HepG2 (cell line): ENCODE measurements around the gene SLC7A11.

Experiments used
- BHLHE40 ChIP-seq: IDR thresholded peaks from 2 replicates; pipeline ENCODE4 v1.6.1; 2011; ENCODE audit warnings: low read length, improper control_type of control experiment
- FOXK1 ChIP-seq: sonication (generic); formaldehyde crosslinking; IDR thresholded peaks from 2 replicates; pipeline ENCODE4 v1.4.0; 2020; ENCODE audit warnings: low read depth, missing genetic modification reagents, borderline replicate concordance
- HMG20B ChIP-seq: conservative IDR thresholded peaks from 2 replicates; pipeline ENCODE4 v1.6.1; 2016; ENCODE audit warnings: missing genetic modification reagents, missing compliant biosample characterization
- JUN ChIP-seq: sonication (generic); formaldehyde crosslinking; IDR thresholded peaks from 2 replicates; pipeline ENCODE4 v1.4.0; 2020; ENCODE audit warnings: mild to moderate bottlenecking, missing genetic modification reagents
- NFIC ChIP-seq: IDR thresholded peaks from 2 replicates; pipeline ENCODE4 v1.6.1; 2012; ENCODE audit warnings: mild to moderate bottlenecking, low read length, inconsistent platforms
- ZBTB38 ChIP-seq: sonication (generic); formaldehyde crosslinking; IDR thresholded peaks from 2 replicates; pipeline ENCODE4 v1.5.1; 2020; ENCODE audit warnings: mild to moderate bottlenecking, missing genetic modification reagents
- ZIK1 ChIP-seq: sonication (generic); formaldehyde crosslinking; IDR thresholded peaks from 2 replicates; pipeline ENCODE4 v1.5.0; 2020; ENCODE audit warnings: mild to moderate bottlenecking, low read depth, missing genetic modification reagents, borderline replicate concordance
- ZKSCAN8 ChIP-seq: IDR thresholded peaks from 2 replicates; pipeline ENCODE4 v1.6.1; 2016; ENCODE audit warnings: borderline replicate concordance, missing genetic modification reagents, missing compliant biosample characterization
- TF ChIP-seq, protein P1 (sequence below), 2 experiments: IDR thresholded peaks; 2 replicates each; pipeline ENCODE4 v1.6.1; 2011 to 2012; ENCODE audit warnings: low read length in 2 of 2, borderline replicate concordance in 1 of 2, low read depth in 1 of 2, mild to moderate bottlenecking in 1 of 2, moderate library complexity in 1 of 2
- TF ChIP-seq, protein P2 (sequence below): sonication (generic); formaldehyde crosslinking; IDR thresholded peaks from 2 replicates; pipeline ENCODE4 v1.5.0; 2020; ENCODE audit warnings: mild to moderate bottlenecking, missing genetic modification reagents

DNA sequence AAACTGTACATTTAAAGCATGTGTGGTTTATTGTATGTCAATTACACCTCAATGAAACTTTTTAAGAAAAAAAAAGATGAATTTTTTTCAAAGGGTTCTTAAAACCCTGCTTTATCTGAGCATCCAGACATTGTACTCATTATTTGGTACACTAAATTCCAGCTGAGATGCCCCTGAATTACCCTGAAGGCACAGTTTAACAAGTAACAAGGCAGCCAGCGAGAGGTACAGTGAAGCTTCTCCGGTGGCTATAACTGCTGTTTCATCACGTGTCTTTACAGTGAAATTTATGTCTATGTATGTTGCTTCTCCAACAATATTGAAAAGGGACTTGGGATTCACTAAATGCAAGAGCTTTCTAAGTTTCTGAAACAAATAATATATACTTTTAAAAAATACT is 15.8 kb downstream of the SLC7A11 start:
- TF ChIP-seq ZBTB38 (CRISPR knock-in tag) (no peak), HMG20B (no peak), BHLHE40 (no peak), JUN (CRISPR knock-in tag) (no peak), NFIC (no peak), FOXK1 (CRISPR knock-in tag) (no peak), ZIK1 (CRISPR knock-in tag) (no peak), ZKSCAN8 (CRISPR knock-in tag) (no peak)
- TF ChIP-seq, protein P1, sequence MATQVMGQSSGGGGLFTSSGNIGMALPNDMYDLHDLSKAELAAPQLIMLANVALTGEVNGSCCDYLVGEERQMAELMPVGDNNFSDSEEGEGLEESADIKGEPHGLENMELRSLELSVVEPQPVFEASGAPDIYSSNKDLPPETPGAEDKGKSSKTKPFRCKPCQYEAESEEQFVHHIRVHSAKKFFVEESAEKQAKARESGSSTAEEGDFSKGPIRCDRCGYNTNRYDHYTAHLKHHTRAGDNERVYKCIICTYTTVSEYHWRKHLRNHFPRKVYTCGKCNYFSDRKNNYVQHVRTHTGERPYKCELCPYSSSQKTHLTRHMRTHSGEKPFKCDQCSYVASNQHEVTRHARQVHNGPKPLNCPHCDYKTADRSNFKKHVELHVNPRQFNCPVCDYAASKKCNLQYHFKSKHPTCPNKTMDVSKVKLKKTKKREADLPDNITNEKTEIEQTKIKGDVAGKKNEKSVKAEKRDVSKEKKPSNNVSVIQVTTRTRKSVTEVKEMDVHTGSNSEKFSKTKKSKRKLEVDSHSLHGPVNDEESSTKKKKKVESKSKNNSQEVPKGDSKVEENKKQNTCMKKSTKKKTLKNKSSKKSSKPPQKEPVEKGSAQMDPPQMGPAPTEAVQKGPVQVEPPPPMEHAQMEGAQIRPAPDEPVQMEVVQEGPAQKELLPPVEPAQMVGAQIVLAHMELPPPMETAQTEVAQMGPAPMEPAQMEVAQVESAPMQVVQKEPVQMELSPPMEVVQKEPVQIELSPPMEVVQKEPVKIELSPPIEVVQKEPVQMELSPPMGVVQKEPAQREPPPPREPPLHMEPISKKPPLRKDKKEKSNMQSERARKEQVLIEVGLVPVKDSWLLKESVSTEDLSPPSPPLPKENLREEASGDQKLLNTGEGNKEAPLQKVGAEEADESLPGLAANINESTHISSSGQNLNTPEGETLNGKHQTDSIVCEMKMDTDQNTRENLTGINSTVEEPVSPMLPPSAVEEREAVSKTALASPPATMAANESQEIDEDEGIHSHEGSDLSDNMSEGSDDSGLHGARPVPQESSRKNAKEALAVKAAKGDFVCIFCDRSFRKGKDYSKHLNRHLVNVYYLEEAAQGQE (IDR thresholded peaks at IDR 0.05; ENCODE audit: borderline replicate concordance in 1 of 2, low read depth in 1 of 2, low read length in 2 of 2): no peak
- TF ChIP-seq, protein P2, sequence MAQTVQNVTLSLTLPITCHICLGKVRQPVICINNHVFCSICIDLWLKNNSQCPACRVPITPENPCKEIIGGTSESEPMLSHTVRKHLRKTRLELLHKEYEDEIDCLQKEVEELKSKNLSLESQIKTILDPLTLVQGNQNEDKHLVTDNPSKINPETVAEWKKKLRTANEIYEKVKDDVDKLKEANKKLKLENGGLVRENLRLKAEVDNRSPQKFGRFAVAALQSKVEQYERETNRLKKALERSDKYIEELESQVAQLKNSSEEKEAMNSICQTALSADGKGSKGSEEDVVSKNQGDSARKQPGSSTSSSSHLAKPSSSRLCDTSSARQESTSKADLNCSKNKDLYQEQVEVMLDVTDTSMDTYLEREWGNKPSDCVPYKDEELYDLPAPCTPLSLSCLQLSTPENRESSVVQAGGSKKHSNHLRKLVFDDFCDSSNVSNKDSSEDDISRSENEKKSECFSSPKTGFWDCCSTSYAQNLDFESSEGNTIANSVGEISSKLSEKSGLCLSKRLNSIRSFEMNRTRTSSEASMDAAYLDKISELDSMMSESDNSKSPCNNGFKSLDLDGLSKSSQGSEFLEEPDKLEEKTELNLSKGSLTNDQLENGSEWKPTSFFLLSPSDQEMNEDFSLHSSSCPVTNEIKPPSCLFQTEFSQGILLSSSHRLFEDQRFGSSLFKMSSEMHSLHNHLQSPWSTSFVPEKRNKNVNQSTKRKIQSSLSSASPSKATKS (CRISPR knock-in tag): no peak
